Measurements from ENCODE around the gene AP1AR. TPM values are rescaled to one million over a fixed set of nuclear protein-coding genes. Genes with fewer than 3 reads are reported as not detected.

Gene AP1AR
- total RNA-seq, 2 experiments from 2014 or later, result 18.2 to 39.2 TPM

GRCh38 chr4:112253382-112254000 is 21.9 kb downstream of the AP1AR start:
- Histone ChIP-seq H3K4me1 (ENCODE audit: insufficient read depth, low read length, poor library complexity, severe bottlenecking) (peaks cover 4% of the 10 kb centered on the region), H3K79me2 (ENCODE audit: insufficient read depth, low read depth, low read length) (no peaks in the 10 kb centered on the region), H3K4me2 (ENCODE audit: low read length) (no peak overlapping the region), H3K27ac (ENCODE audit: low read depth, low read length, poor library complexity, severe bottlenecking) (no peak overlapping the region), H3K36me3 (ENCODE audit: insufficient read depth, low read length) (peaks cover 14% of the 10 kb centered on the region), H3K9me2 (ENCODE audit: insufficient read depth, low read length) (no peaks in the 10 kb centered on the region), H2AFZ (ENCODE audit: low read length) (no peak overlapping the region), H3K4me3 (ENCODE audit: low read depth, low read length, poor library complexity, severe bottlenecking) (no peak overlapping the region), H3K9me3 (ENCODE audit: low read length) (no peaks in the 10 kb centered on the region), H4K20me1 (ENCODE audit: insufficient read depth, low read length) (no peaks in the 10 kb centered on the region)
- POLR2A ChIA-PET, result interaction anchor here (0.5 to 1.1 kb wide), 2 partner anchors 9 to 43 kb away, joined by 3 to 4 read pairs; partner anchors contain the start of gene ALPK1
- DNase-seq (ENCODE audit: low spot score), result no peak
- TF ChIP-seq CTCF (conservative IDR thresholded peaks at IDR 0.05; ENCODE audit: low read length), result no peak
- no peak for TF ChIP-seq EZH2phosphoT487 (IDR thresholded peaks at IDR 0.05; ENCODE audit: borderline replicate concordance, low read depth, low read length)
- BruUV-seq (replicated peaks), result no TSS peak
- CTCF ChIA-PET (ENCODE audit: unreplicated experiment), result no interaction called here
- intact Hi-C loops (cut with micrococcal nuclease; ENCODE audit: unreplicated experiment), result no loop called here

- POLR2A ChIA-PET, result interaction anchor here (0.6 to 1.3 kb wide), 8 partner anchors 9 to 285 kb away, joined by 3 to 7 read pairs (median 4); no protein-coding TSS in a partner anchor
Measured at GRCh38 chr4:112257098-112257497, 25.5 kb downstream of the AP1AR start.

More at GRCh38 chr4:112257098-112257497, 25.5 kb downstream of the AP1AR start:
- no peak overlapping the region for H3K4me3 ChIP-seq (ENCODE audit: low read depth, low read length, poor library complexity, severe bottlenecking)
- no peak overlapping the region for H3K27ac ChIP-seq (ENCODE audit: low read depth, low read length, poor library complexity, severe bottlenecking)
- no peak overlapping the region for H3K4me2 ChIP-seq (ENCODE audit: low read length)
- H3K36me3 ChIP-seq (ENCODE audit: insufficient read depth, low read length), result peaks cover 31% of the 10 kb centered on the region
- H4K20me1 ChIP-seq (ENCODE audit: insufficient read depth, low read length), result no peaks in the 10 kb centered on the region
- no peaks in the 10 kb centered on the region for H3K79me2 ChIP-seq (ENCODE audit: insufficient read depth, low read depth, low read length)
- H2AFZ ChIP-seq (ENCODE audit: low read length), result no peak overlapping the region
- H3K9me3 ChIP-seq (ENCODE audit: low read length), result no peaks in the 10 kb centered on the region
- DNase-seq (ENCODE audit: low spot score), result no peak
- CTCF ChIA-PET (ENCODE audit: unreplicated experiment), result no interaction called here
- intact Hi-C loops (cut with micrococcal nuclease; ENCODE audit: unreplicated experiment), result loop anchor here (5.0 kb wide), 1 partner anchor 510 kb away; no protein-coding TSS in a partner anchor
- no peaks in the 10 kb centered on the region for H3K9me2 ChIP-seq (ENCODE audit: insufficient read depth, low read length)
- BruUV-seq (replicated peaks), result no TSS peak
- peaks cover 4% of the 10 kb centered on the region for H3K4me1 ChIP-seq (ENCODE audit: insufficient read depth, low read length, poor library complexity, severe bottlenecking)
- TF ChIP-seq EZH2phosphoT487 (IDR thresholded peaks at IDR 0.05; ENCODE audit: borderline replicate concordance, low read depth, low read length) (no peak), CTCF (conservative IDR thresholded peaks at IDR 0.05; ENCODE audit: low read length) (no peak)

Measured in OCI-LY7 (cell line).